Uterus (tissue), 4 donors: Measurements from ENCODE around the gene ALDH4A1. TPM values are rescaled to one million over a fixed set of nuclear protein-coding genes. Genes with fewer than 3 reads are reported as not detected.

ENCODE experiments used
- DNase-seq, 2 donors: peaks; one replicate each; pipeline ENCODE4 v3.0.0-alpha.2; 2019 to 2020
- H3K27ac ChIP-seq, 2 donors: fragments of 200-600 bp; sonication (generic); 1 replicate in 1 of 2; 2 replicates in 1 of 2; pipeline ENCODE4 v1.5.1; 2016 to 2018
- H3K27me3 ChIP-seq, 2 donors: fragments of 200-600 bp; sonication (generic); one replicate each; pipeline ENCODE4 v1.5.1; 2018 to 2019; ENCODE audit warnings: control low read depth in 1 of 2
- H3K36me3 ChIP-seq, 2 donors: fragments of 200-600 bp; sonication (generic); one replicate each; pipeline ENCODE4 v1.5.1; 2019; ENCODE audit warnings: control low read depth in 1 of 2
- H3K4me1 ChIP-seq, 2 donors: fragments of 200-600 bp; sonication (generic); one replicate each; pipeline ENCODE4 v1.5.1; 2018 to 2019; ENCODE audit warnings: control low read depth in 1 of 2
- H3K4me3 ChIP-seq, 2 donors: fragments of 200-600 bp; sonication (generic); 1 replicate in 1 of 2; 2 replicates in 1 of 2; pipeline ENCODE4 v1.5.1; 2018 to 2019; ENCODE audit warnings: mild to moderate bottlenecking in 1 of 2
- H3K9me3 ChIP-seq, 2 donors: fragments of 200-600 bp; sonication (generic); one replicate each; pipeline ENCODE4 v1.5.1; 2019; ENCODE audit warnings: control low read depth in 1 of 2
- POLR2A ChIP-seq, 2 donors: fragments of 450-650 bp; IDR thresholded peaks; one replicate each; pipeline ENCODE4 v1.6.1; 2016; ENCODE audit warnings: antibody characterized with exemption in 2 of 2, mild to moderate bottlenecking in 1 of 2, moderate library complexity in 1 of 2
- intact Hi-C: fragments of 100-400 bp; cut with DNase I; formaldehyde crosslinking; loops from one replicate; pipeline ENCODE4 v1.15.1; 2023; ENCODE audit warnings: low total_unique reads
- total RNA-seq, 4 donors: library from RNA; depleted of rRNA in 3 of 4; stranded (reverse); fragments of >200 nt in 3 of 4; gene quantifications; one replicate each; pipeline versions ENCODE4 v1.1.0 to v1.2.4, GENCODE V29; 2014 to 2023
- TF ChIP-seq, protein P1 (sequence below), 4 experiments: fragments of 200-600 bp in 2 of 4; fragments of 450-650 bp in 2 of 4; sonication (generic) in 2 of 4; IDR thresholded peaks; one replicate each; pipeline ENCODE4 v1.5.1; 2016 to 2019; ENCODE audit warnings: antibody characterized with exemption in 4 of 4, mild to moderate bottlenecking in 2 of 4, moderate library complexity in 1 of 4
- donor health status: DM: yes; HTN: yes; CAD: no.

The ALDH4A1 gene
- total RNA-seq, 4 donors from 2014 or later: 2.6 to 18.5 (median 10.3) TPM

DNA sequence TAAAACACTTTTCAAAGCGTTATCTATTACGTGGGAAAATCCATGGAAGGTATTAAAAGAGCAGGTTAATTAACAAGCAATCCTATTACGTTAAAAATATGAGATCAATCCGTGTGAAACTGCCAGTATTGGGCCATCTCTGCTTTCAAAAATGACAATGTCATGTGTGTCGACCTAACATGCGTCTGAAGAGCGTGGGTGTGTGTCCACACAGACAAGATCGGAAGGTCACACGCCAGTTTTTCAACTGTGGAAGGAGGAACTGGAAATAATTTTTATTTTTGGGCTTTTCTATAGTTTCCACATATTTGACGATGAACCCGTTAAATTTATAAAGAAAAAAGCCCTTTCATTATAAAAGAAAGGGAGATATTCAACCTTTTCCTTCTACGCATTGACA lies 17.6 kb upstream of the ALDH4A1 start:
- intact Hi-C loops: loop anchor here (10.0 kb wide), 1 partner anchor 155 kb away; no protein-coding TSS in a partner anchor
- Histone ChIP-seq H3K27ac (no peak overlapping the region), H3K4me1 (peaks cover 12 to 20% of the 10 kb centered on the region in 2 donors), H3K27me3 (no peaks in the 10 kb centered on the region), H3K4me3 (no peak overlapping the region), H3K9me3 (no peaks in the 10 kb centered on the region), H3K36me3 (no peaks in the 10 kb centered on the region)
- TF ChIP-seq POLR2A (IDR thresholded peaks at IDR 0.05): no peak
- TF ChIP-seq, protein P1, sequence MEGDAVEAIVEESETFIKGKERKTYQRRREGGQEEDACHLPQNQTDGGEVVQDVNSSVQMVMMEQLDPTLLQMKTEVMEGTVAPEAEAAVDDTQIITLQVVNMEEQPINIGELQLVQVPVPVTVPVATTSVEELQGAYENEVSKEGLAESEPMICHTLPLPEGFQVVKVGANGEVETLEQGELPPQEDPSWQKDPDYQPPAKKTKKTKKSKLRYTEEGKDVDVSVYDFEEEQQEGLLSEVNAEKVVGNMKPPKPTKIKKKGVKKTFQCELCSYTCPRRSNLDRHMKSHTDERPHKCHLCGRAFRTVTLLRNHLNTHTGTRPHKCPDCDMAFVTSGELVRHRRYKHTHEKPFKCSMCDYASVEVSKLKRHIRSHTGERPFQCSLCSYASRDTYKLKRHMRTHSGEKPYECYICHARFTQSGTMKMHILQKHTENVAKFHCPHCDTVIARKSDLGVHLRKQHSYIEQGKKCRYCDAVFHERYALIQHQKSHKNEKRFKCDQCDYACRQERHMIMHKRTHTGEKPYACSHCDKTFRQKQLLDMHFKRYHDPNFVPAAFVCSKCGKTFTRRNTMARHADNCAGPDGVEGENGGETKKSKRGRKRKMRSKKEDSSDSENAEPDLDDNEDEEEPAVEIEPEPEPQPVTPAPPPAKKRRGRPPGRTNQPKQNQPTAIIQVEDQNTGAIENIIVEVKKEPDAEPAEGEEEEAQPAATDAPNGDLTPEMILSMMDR (IDR thresholded peaks at IDR 0.05): no peak
- DNase-seq: no peak

DNA sequence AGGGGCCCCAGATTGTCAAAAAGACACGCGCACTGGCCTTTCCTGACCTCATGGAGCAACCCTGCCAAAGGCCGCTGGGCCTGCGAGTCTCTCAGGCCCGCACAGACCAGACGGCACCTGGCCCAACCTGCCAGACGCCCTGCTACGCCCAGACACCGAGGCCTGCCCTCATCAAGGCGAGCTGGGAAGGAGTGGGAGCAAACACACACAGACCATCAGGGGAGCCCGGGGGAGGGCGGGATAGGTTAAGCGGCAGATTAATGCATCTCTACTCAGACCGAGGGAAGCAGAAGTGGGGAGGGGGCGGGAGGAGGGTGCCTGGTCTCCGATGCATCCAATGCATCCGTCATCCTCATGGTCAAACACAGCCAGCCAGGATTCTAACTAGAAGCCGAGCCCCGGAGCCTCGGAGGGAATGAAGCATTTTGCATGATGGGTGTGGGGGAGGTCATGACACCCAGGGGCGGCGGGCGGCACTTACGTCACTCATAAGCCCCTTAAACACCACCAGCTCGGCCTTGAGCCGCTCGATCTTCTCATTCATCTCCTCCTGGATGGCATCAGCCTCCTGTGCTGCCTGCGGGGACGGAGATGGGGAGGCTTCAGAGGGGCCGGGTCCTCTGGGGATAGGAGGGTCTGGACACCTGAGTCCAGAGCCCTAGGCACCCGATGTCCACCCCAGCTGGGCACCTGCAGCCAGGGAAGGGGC lies 17.0 kb upstream of the ALDH4A1 start:
- no peaks in the 10 kb centered on the region for H3K36me3 ChIP-seq
- no peak for DNase-seq
- peaks cover 12 to 16% of the 10 kb centered on the region in 2 donors for H3K4me1 ChIP-seq
- no peak overlapping the region for H3K4me3 ChIP-seq
- H3K27me3 ChIP-seq: no peaks in the 10 kb centered on the region
- H3K9me3 ChIP-seq: no peaks in the 10 kb centered on the region
- TF ChIP-seq, protein P1 (IDR thresholded peaks at IDR 0.05): no peak
- TF ChIP-seq POLR2A (IDR thresholded peaks at IDR 0.05): no peak
- intact Hi-C loops: loop anchor here (10.0 kb wide), 1 partner anchor 155 kb away; no protein-coding TSS in a partner anchor
- no peak overlapping the region for H3K27ac ChIP-seq

DNA sequence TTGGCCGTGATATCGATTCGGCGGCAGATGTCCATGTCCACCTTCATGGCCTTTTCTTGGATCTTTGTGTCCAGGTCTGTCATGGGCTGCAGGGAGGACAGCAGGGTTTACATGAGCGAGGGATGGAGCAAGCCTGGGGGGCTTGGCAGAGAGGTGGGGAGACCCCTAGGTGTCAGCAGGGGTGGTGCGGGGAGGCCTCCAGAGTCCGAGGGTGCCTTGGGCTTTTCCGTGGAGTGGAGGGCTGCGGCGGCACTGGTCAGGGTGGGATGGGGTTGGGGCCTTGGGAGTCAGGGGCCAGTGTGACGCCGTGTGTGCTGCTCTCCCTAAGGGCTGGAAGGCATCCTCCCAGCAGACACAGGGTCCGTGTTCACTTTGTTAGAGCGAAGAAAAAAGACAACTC lies 16.1 kb upstream of the ALDH4A1 start:
- intact Hi-C loops: loop anchor here (10.0 kb wide), 1 partner anchor 156 kb away; no protein-coding TSS in a partner anchor
- Histone ChIP-seq H3K27me3 (no peaks in the 10 kb centered on the region), H3K9me3 (no peaks in the 10 kb centered on the region), H3K4me1 (peaks cover 5 to 7% of the 10 kb centered on the region in 2 donors), H3K27ac (no peak overlapping the region), H3K4me3 (no peak overlapping the region), H3K36me3 (no peaks in the 10 kb centered on the region)
- no peak for DNase-seq
- TF ChIP-seq, protein P1 (IDR thresholded peaks at IDR 0.05): no peak
- TF ChIP-seq POLR2A (IDR thresholded peaks at IDR 0.05): no peak

DNA sequence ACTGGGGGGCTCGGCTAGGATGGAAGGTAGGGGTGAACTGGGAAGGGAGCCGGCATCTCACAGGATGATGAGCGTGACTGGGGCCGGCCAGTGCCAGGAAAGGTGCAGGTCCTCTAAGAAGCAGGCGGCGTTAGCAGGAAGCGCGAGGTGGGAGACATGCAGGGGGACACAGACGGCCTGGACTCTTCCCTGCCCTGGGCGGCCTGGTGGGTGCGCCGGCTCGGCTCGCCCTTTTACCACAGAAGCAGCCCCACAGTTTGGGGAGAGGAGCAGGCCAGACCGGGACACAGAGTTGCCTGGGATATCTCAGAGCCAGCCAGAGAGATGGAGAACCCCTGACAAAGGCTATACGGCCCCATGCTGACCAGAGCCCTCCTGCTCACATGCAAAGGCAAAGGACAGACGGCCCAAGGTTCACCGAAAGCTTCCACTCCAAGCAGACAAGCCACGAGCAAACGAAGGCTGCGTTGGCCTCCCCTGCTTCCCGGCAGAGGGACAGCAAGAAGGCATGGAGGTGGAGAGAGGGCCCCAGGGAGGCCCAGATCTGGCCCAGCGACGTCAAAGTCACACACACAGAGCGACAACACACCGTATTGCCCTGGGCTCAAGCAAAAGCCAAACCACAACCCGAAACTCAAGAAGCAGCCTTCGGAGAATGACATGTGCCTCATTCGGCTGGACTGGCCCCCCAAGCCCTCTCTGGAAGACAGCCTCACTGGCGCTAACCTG lies 14.9 kb upstream of the ALDH4A1 start:
- no peaks in the 10 kb centered on the region for H3K36me3 ChIP-seq
- H3K27me3 ChIP-seq: no peaks in the 10 kb centered on the region
- H3K27ac ChIP-seq: no peak overlapping the region
- no peaks in the 10 kb centered on the region for H3K9me3 ChIP-seq
- TF ChIP-seq, protein P1 (IDR thresholded peaks at IDR 0.05): no peak
- no peak for TF ChIP-seq POLR2A (IDR thresholded peaks at IDR 0.05)
- H3K4me3 ChIP-seq: no peak overlapping the region
- H3K4me1 ChIP-seq: no peaks in the 10 kb centered on the region
- intact Hi-C loops: loop anchor here (10.0 kb wide), 1 partner anchor 158 kb away; no protein-coding TSS in a partner anchor
- no peak for DNase-seq

DNA sequence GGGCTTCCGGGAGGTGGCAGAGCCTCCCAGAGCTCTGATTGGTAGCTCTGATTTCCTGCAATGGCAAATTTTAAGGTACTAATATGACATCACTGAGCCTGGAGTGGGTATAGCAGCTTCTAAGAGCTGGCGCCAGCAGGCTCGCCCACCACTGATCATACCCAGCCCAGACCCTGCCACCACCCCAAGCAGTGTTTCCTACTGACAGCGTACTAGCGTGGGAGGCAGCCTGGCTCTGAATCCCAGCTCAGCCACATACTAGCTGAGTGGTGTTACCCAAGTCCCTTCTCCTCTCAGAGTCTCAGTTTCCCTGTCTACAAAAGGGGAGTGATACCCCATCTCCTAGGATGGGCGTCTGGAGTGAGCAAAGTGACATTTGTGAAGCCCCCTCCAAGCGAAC lies 13.0 kb upstream of the ALDH4A1 start:
- Histone ChIP-seq H3K36me3 (no peaks in the 10 kb centered on the region), H3K27me3 (no peaks in the 10 kb centered on the region), H3K4me1 (no peaks in the 10 kb centered on the region), H3K4me3 (no peak overlapping the region), H3K27ac (no peak overlapping the region), H3K9me3 (no peaks in the 10 kb centered on the region)
- no peak for DNase-seq
- TF ChIP-seq POLR2A (IDR thresholded peaks at IDR 0.05): no peak
- TF ChIP-seq, protein P1 (IDR thresholded peaks at IDR 0.05): no peak
- intact Hi-C loops: loop anchor here (10.0 kb wide), 1 partner anchor 159 kb away; no protein-coding TSS in a partner anchor
